Raji (cell line): Measurements from ENCODE around the gene LCT.

Experiments
- POLR2A ChIP-seq: IDR thresholded peaks from 2 replicates; pipeline ENCODE4 v1.6.1; 2011; ENCODE audit warnings: low read depth, low read length, control low read depth; ENCODE audit not compliant: insufficient read depth

Gene LCT

GRCh38 chr2:135817951-135818350, 19.0 kb downstream of the LCT start:
- TF ChIP-seq POLR2A = no peak

DNA sequence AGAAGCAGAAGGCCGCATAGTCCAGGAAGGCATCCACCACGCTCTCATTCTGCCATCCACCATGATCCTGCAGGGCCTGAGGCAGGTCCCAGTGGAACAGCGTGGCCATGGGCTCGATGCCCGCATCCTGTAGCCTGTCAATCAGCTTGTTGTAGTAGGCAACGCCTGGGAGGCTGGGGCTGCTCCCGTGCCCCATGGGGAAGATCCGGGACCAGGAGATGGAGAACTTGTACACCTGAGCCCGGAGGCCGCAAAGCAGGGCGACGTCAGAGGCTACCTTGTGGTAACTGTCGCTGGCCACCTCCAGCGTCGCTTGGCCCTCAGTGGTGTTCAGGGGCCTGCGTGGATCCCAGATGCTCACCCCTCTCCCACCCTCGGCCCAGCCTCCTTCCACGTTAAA, 19.5 kb downstream of the LCT start:
- TF ChIP-seq POLR2A = no peak

GRCh38 chr2:135815269-135815668, 21.7 kb downstream of the LCT start:
- TF ChIP-seq POLR2A = no peak

- no peak for TF ChIP-seq POLR2A
Measured at GRCh38 chr2:135812907-135813511, 24.0 kb downstream of the LCT start.

GRCh38 chr2:135803278-135803677, 33.7 kb downstream of the LCT start:
- TF ChIP-seq POLR2A = no peak

GRCh38 chr2:135802350-135802749, 34.6 kb downstream of the LCT start:
- TF ChIP-seq POLR2A = no peak

DNA sequence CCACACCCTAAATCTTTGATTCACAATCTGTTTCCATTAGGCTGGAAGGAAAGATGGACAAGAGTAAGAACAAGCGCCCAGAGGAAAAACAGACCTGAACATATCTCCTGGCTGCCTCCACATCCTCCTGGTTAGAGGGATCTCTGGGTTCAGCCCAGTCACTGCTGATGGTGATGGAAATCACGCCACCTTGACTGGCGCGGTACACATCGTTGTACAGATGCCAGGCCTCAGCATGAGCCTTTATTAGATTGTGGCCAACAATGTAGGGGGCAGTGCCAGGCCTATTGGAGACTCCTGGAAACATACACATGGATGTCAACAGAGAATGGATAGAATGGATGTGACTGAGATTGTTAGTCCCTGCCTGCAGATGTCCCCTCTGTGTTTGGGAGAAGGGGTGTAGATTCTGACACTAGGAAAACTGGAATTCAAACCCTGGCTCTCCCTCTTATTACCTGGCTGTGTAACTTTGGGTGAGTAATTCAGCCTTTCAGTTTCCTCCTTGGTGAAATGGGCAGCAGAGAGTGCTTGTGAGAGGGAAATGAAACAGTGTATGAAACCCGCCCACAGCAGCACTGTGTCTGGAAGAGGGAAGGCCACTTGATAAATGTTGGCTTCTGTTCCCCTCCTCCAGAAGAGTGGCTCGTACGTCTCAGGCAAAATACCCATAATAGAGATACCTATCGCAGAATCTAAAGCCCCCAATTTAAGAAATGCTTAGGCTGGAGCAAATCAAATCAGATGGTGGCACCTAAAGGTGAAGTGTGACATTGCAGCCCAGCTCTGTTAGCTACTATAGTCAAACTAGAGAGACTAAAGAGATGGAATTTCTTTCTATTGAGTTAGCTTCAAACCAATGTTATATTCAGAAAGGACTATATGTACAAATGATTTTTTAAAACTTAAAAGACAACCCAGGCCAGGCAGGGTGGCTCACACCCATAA, 36.2 kb downstream of the LCT start:
- no peak for TF ChIP-seq POLR2A

- no peak for TF ChIP-seq POLR2A
Measured at GRCh38 chr2:135799738-135800137, 37.2 kb downstream of the LCT start.

DNA sequence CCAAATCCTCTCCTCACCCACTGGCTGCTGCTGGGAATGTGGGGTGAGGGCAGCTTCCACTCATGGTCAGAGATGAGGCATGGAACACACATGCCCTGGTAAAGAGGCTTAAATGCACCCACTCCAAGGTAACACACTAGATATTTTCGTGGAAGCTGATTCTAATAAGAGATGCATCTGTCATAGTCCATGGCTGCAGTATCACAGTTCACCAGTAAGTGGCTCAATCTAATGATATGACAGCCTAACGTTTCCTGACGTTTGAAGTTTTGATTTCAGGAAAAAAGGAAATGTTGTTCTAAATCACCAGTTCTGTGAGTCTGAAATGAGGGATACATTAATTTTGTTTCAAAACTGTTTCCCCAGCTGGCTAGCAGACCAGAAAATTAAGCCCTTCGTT, 38.2 kb downstream of the LCT start:
- TF ChIP-seq POLR2A = no peak

DNA sequence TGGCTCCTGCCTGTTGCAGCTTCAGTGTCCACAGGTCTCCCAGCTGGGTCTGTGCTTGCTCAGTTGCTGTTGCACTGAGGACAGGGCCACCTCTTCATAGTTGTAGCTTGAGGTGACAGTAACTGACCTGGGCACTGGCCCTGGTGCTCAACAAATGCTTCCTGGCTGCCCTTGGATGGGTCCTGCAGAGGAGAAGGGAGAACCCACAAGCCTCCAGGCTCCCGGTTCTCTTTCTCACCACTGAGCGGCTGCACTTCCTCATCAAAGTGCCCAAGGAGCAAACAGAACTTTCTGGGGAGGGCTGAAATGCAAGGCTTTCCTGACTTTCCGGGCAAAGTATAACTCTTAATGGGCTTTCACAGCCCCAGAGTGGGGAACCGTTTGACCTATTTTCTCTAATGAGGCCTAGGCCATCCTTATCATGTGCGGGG, 38.7 kb downstream of the LCT start:
- no peak for TF ChIP-seq POLR2A

GRCh38 chr2:135797497-135798274, 39.3 kb downstream of the LCT start:
- TF ChIP-seq POLR2A = no peak

DNA sequence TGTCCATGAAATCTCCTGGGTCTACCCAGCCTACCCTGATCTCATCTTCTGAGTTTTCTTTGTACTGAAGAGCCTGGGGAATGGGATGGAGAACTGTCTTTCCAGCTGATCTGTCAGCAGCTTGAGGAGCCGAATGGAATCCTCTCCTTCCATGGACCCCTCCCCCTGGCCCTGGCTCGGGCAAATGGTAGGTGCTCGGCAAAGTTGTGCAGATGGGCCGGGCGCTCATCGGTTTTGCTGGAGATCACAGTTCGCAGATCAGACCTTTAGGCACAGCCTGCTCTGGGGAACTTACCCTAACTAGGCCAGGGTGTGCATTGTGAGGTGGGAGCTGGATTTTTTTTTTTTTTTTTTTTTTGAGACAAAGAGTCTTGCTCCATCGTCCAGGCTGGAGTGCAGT, 40.4 kb downstream of the LCT start:
- TF ChIP-seq POLR2A = no peak

- TF ChIP-seq POLR2A = no peak
Measured at GRCh38 chr2:135792401-135793150, 44.4 kb downstream of the LCT start.

- TF ChIP-seq POLR2A = no peak
Measured at GRCh38 chr2:135791418-135792190, 45.4 kb downstream of the LCT start.
